GM12878 (cell line): Measurements from ENCODE around the gene ZPR1. TPM values are rescaled to one million over a fixed set of nuclear protein-coding genes. Genes with fewer than 3 reads are reported as not detected.

ENCODE experiments used
- ATAC-seq: fragments of 200-7000 bp; cut with Tn5 transposase; 3 replicates; pipeline ENCODE4 v1.9.1; 2020; ENCODE audit warnings: mild to moderate bottlenecking, moderate library complexity
- BruUV-seq: library from RNA; stranded (reverse); fragments of 400-500 nt; replicated peaks from 2 replicates; lab custom pipeline; 2021; lab: Mats Ljungman, UMichigan
- CTCF ChIA-PET: fragments of 300-600 bp; sonication (Branson Sonifier 250); formaldehyde crosslinking; extraction: SDS; loops from one replicate; lab custom pipeline; 2021; ENCODE audit warnings: inconsistent platforms; lab: Yijun Ruan, JAX
- POLR2A ChIA-PET: fragments of 350-600 bp; formaldehyde crosslinking; extraction: SDS; loops from one replicate; lab custom pipeline; 2021; ENCODE audit warnings: inconsistent platforms; lab: Charles Lee
- RAD21 ChIA-PET: fragments of 300-600 bp; sonication (Branson Sonifier 250); formaldehyde crosslinking; loops from one replicate; lab custom pipeline; 2023; ENCODE audit warnings: antibody characterized with exemption; ENCODE audit not compliant: unreplicated experiment; lab: Charles Lee
- SMC1A ChIA-PET: fragments of 300-600 bp; sonication (Branson Sonifier 250); formaldehyde crosslinking; loops from one replicate; lab custom pipeline; 2023; ENCODE audit not compliant: unreplicated experiment, uncharacterized antibody; lab: Charles Lee
- DNase-seq: peaks from one replicate; pipeline ENCODE4 v3.0.0-alpha.2; 2011; ENCODE audit warnings: low read depth, low spot score
- FAIRE-seq: peaks from 3 replicates; lab custom pipeline; 2011; peaks lifted over from hg19 to GRCh38; lab: Jason Lieb, UNC
- H2AFZ ChIP-seq: 2 replicates; pipeline ENCODE4 v1.6.0; 2011; ENCODE audit warnings: low read depth, low read length, control low read depth; ENCODE audit not compliant: control insufficient read depth
- H3K27ac ChIP-seq: 2 replicates; pipeline ENCODE4 v1.5.1; 2011; ENCODE audit warnings: control low read depth; ENCODE audit not compliant: control insufficient read depth, insufficient read depth
- H3K27me3 ChIP-seq, 2 experiments: replicated peaks in 1 of 2; 2 replicates each; pipeline versions ENCODE4 v1.6.0 to v1.6.1; 2011; ENCODE audit warnings: low read length in 1 of 2; ENCODE audit not compliant: control insufficient read depth in 2 of 2, insufficient read depth in 2 of 2
- H3K36me3 ChIP-seq, 2 experiments: 2 replicates each; pipeline ENCODE4 v1.5.1; 2011; ENCODE audit warnings: low read length in 1 of 2; ENCODE audit not compliant: control insufficient read depth in 2 of 2, insufficient read depth in 2 of 2
- H3K4me1 ChIP-seq: 2 replicates; pipeline ENCODE4 v1.6.1; 2011; ENCODE audit warnings: mild to moderate bottlenecking, low read length, moderate library complexity, mixed read lengths; ENCODE audit not compliant: control insufficient read depth, insufficient read depth
- H3K4me2 ChIP-seq: 2 replicates; pipeline ENCODE4 v1.6.0; 2011; ENCODE audit warnings: control low read depth; ENCODE audit not compliant: control insufficient read depth, insufficient read depth
- H3K4me3 ChIP-seq: fragments of 200-600 bp; sonication (generic); 2 replicates; pipeline ENCODE4 v1.5.1; 2016
- H3K79me2 ChIP-seq: 2 replicates; pipeline ENCODE4 v1.6.0; 2011; ENCODE audit warnings: low read length; ENCODE audit not compliant: control insufficient read depth, insufficient read depth
- H3K9ac ChIP-seq: 2 replicates; pipeline ENCODE4 v1.8.0; 2011; ENCODE audit warnings: low read length, control low read depth, mixed read lengths; ENCODE audit not compliant: control insufficient read depth, insufficient read depth
- H3K9me3 ChIP-seq: replicated peaks from 3 replicates; pipeline ENCODE4 v1.5.1; 2011; ENCODE audit warnings: mild to moderate bottlenecking, low read length; ENCODE audit not compliant: control insufficient read depth, insufficient read depth
- H4K20me1 ChIP-seq: 2 replicates; pipeline ENCODE4 v1.6.0; 2011; ENCODE audit not compliant: control insufficient read depth, insufficient read depth
- BCLAF1 ChIP-seq: fragments of 450-650 bp; IDR thresholded peaks from 2 replicates; pipeline ENCODE4 v1.6.1; 2017; ENCODE audit warnings: antibody characterized with exemption, mild to moderate bottlenecking, moderate library complexity
- BRCA1 ChIP-seq: IDR thresholded peaks from 2 replicates; pipeline ENCODE4 v1.6.1; 2011; ENCODE audit warnings: low read depth, low read length, improper control_type of control experiment
- CBFB ChIP-seq: IDR thresholded peaks from 2 replicates; pipeline ENCODE4 v1.6.1; 2016; ENCODE audit warnings: antibody characterized with exemption, low read depth
- ELK1 ChIP-seq: IDR thresholded peaks from 2 replicates; pipeline ENCODE4 v1.6.1; 2012; ENCODE audit warnings: low read depth, low read length, improper control_type of control experiment
- ETV6 ChIP-seq, 2 experiments: fragments of 450-650 bp in 1 of 2; IDR thresholded peaks in 1 of 2; conservative IDR thresholded peaks in 1 of 2; 2 replicates each; pipeline ENCODE4 v1.6.1; 2014; ENCODE audit warnings: antibody characterized with exemption in 1 of 2, borderline replicate concordance in 1 of 2, low read depth in 1 of 2, mild to moderate bottlenecking in 1 of 2, moderate library complexity in 1 of 2
- EZH2 ChIP-seq: IDR thresholded peaks from 2 replicates; pipeline ENCODE4 v1.6.1; 2012; ENCODE audit warnings: low read depth, mild to moderate bottlenecking, control low read depth, inconsistent platforms, low read length, borderline replicate concordance; ENCODE audit not compliant: control insufficient read depth
- KAT2A ChIP-seq: conservative IDR thresholded peaks from 2 replicates; pipeline ENCODE4 v1.6.1; 2011; ENCODE audit warnings: low read depth, low read length; ENCODE audit not compliant: control insufficient read depth
- KDM1A ChIP-seq: fragments of 200-600 bp; sonication (generic); IDR thresholded peaks from 2 replicates; pipeline ENCODE4 v1.6.1; 2016; ENCODE audit warnings: borderline replicate concordance
- MAX ChIP-seq: IDR thresholded peaks from 2 replicates; pipeline ENCODE4 v1.6.1; 2012; ENCODE audit warnings: low read depth, low read length, improper control_type of control experiment
- NFYA ChIP-seq: IDR thresholded peaks from 2 replicates; pipeline ENCODE4 v1.6.1; 2011; ENCODE audit warnings: low read depth, mild to moderate bottlenecking, low read length, improper control_type of control experiment, borderline replicate concordance
- NR2C2 ChIP-seq: IDR thresholded peaks from 2 replicates; pipeline ENCODE4 v1.6.1; 2011; ENCODE audit warnings: borderline replicate concordance, low read depth; ENCODE audit not compliant: control insufficient read depth, insufficient read length
- RAD51 ChIP-seq: fragments of 450-650 bp; IDR thresholded peaks from 2 replicates; pipeline ENCODE4 v1.6.1; 2016; ENCODE audit warnings: moderate library complexity, mild to moderate bottlenecking, inconsistent platforms
- SPI1 ChIP-seq: IDR thresholded peaks from 2 replicates; pipeline ENCODE4 v1.6.1; 2011; ENCODE audit warnings: low read depth, mild to moderate bottlenecking, low read length, moderate library complexity, borderline replicate concordance; ENCODE audit not compliant: insufficient read depth
- SREBF1 ChIP-seq: IDR thresholded peaks from 2 replicates; pipeline ENCODE4 v1.6.1; 2012; ENCODE audit warnings: mild to moderate bottlenecking, low read length
- STAT3 ChIP-seq: IDR thresholded peaks from 2 replicates; pipeline ENCODE4 v1.6.1; 2011; ENCODE audit warnings: low read depth, low read length, improper control_type of control experiment
- TBL1XR1 ChIP-seq: IDR thresholded peaks from 2 replicates; pipeline ENCODE4 v1.6.1; 2012; ENCODE audit warnings: low read depth, low read length, improper control_type of control experiment
- ZBED1 ChIP-seq: IDR thresholded peaks from 2 replicates; pipeline ENCODE4 v1.6.1; 2016; ENCODE audit warnings: borderline replicate concordance
- ZNF207 ChIP-seq: fragments of 450-650 bp; IDR thresholded peaks from 2 replicates; pipeline ENCODE4 v1.6.1; 2014; ENCODE audit warnings: antibody characterized with exemption, mild to moderate bottlenecking, borderline replicate concordance
- ZNF24 ChIP-seq: fragments of 450-650 bp; IDR thresholded peaks from 2 replicates; pipeline ENCODE4 v1.6.1; 2017; ENCODE audit warnings: antibody characterized with exemption, mild to moderate bottlenecking
- ZZZ3 ChIP-seq: IDR thresholded peaks from 2 replicates; pipeline ENCODE4 v1.6.1; 2011; ENCODE audit warnings: low read depth; ENCODE audit not compliant: control insufficient read depth, insufficient read length
- WGBS: methylation state at CpG from one replicate; pipeline ENCODE4 v1.1.6; 2016; ENCODE audit warnings: low lambda C conversion rate; ENCODE audit not compliant: insufficient replicate concordance, insufficient coverage; ENCODE audit errors: missing lambda C conversion rate; 5-methylcytosine and 5-hydroxymethylcytosine counted together
- in situ Hi-C: fragments of 300-500 bp; cut with MboI; formaldehyde crosslinking; loops from 9 replicates; pipeline ENCODE4 v1.14.3; 2018; ENCODE audit warnings: mixed read lengths
- intact Hi-C: fragments of 100-400 bp; cut with micrococcal nuclease; formaldehyde crosslinking; loops from one replicate; pipeline ENCODE4 v1.14.2; 2022; ENCODE audit not compliant: unreplicated experiment
- polyA plus RNA-seq, 11 experiments: library from polyadenylated mRNA; depleted of rRNA in 4 of 11; unstranded in 6 of 11; stranded (reverse) in 5 of 11; fragments of >200 nt; fragmentation: Nextera tagmentation in 4 of 11; fragmentation: Illumina TruSeq in 1 of 11; extraction: Ambion mirVana in 4 of 11; extraction: Trizol in 1 of 11; gene quantifications; 1 replicate in 1 of 11; 2 replicates in 10 of 11; pipeline versions ENCODE4 v1.2.1 to v1.2.3, GENCODE V29; 2011 to 2016; ENCODE audit warnings: inconsistent platforms in 2 of 11, missing spikeins in 2 of 11, low read depth in 1 of 11
- total RNA-seq, 4 experiments: library from RNA; depleted of rRNA in 3 of 4; stranded (reverse); fragments of >200 nt in 3 of 4; fragmentation: Illumina TruSeq in 1 of 4; extraction: Trizol in 1 of 4; gene quantifications; 2 replicates each; pipeline versions ENCODE4 v1.2.1 to v1.2.3, GENCODE V29; 2013 to 2021

ZPR1 gene
- total and polyA plus RNA-seq, 10 of the 15 experiments (the other 5 are each of a cell fraction or from before 2014, with no cell fraction given), result 9.3 to 89.7 (median 54.7) TPM

DNA sequence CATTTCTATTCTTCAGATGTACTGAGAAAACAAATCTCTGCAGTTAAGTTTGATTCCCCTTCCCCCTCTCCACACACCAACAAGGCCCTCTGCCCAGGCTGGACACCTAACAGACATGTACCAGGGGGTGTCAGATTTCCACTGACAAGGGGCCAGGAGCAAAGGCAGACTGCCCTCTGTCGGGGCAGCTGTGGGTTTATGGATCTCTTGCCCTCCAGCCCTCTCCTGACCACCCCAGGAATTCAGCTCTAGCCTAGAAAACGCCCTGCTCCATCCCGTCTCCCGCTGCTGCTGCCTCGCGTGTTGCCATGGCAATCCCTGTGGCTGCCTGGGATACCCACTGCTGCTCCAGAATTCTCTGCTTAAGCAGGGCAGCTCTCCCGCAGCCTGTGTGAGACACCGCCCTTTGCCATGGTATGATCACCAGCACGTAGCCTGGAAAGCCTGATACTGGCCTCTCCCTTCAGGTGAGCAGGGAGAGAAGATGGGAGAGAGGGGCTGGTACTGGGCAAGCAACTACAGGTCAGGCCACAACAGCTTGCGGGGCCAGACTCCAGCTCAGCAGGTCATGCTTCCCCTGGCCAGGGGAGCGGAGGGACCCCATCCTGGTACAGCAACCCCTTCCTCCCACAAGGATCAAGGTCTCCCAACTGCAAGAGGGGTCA lies 56.6 kb downstream of the ZPR1 start:
- Histone ChIP-seq H3K4me2 (no peak overlapping the region), H2AFZ (no peak overlapping the region), H3K4me3 (no peak overlapping the region), H3K4me1 (peaks cover 16% of the 10 kb centered on the region), H3K9ac (no peak overlapping the region), H3K27ac (no peak overlapping the region), H3K9me3 (no peaks in the 10 kb centered on the region), H4K20me1 (no peaks in the 10 kb centered on the region), H3K27me3 (no peaks in the 10 kb centered on the region; a peak in 1 of 4 replicates), H3K79me2 (no peaks in the 10 kb centered on the region), H3K36me3 (no peaks in the 10 kb centered on the region)
- DNase-seq, result no peak
- FAIRE-seq, result no peak
- no peak for ATAC-seq
- intact Hi-C loops (no loop called here), in situ Hi-C loops (no loop called here)
- ChIA-PET RAD21 (interaction anchor here (2.2 kb wide), 1 partner anchor 375 kb away, joined by 11 read pairs; no protein-coding TSS in a partner anchor), CTCF (interaction anchor here (0.6 to 5.9 kb wide), 4 partner anchors 12 to 104 kb away, joined by 4 to 58 read pairs (median 36); no protein-coding TSS in a partner anchor), POLR2A (no interaction called here), SMC1A (no interaction called here)
- TF ChIP-seq ETV6 (conservative IDR thresholded peaks at IDR 0.05 in 1 of 2, IDR thresholded peaks at IDR 0.05 in 1 of 2; ENCODE audit: borderline replicate concordance in 1 of 2, low read depth in 1 of 2) (no peak), ZBED1 (no peak), NR2C2 (no peak), KAT2A (no peak), NFYA (no peak), TBL1XR1 (no peak), BCLAF1 (no peak), STAT3 (no peak), ZNF207 (no peak), EZH2 (no peak), SREBF1 (no peak), RAD51 (no peak), MAX (no peak), ZNF24 (no peak), ELK1 (no peak), KDM1A (no peak), SPI1 (no peak), CBFB (no peak), ZZZ3 (no peak), BRCA1 (no peak)
- no TSS peak for BruUV-seq
- 76% methylated on average over 10 of the region's 11 CpGs for WGBS
